Measurements from ENCODE around the gene SASS6.

DNA sequence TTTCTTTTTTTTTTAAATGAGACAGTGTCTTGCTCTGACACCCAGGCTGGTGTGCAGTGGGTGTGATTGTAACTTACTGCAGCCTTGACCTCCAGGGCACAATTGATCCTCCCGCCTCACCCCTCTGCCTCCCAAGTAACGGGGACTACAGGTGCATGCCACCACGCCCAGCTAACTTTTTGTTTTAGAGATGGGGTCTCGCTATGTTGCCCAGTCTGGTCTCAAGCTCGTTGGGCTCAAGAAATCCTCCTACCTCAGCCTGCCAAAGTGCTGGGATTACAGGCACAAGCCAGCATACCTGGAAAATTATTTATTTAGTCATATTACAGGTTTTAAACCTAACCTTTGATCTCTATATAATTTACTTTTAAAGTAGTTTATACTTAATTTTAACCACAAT lies 32.0 kb upstream of the SASS6 start:
- TF ChIP-seq CTCF (optimal IDR thresholded peaks at IDR 0.05 in 1 of 3, IDR thresholded peaks at IDR 0.05 in 1 of 3, conservative IDR thresholded peaks at IDR 0.05 in 1 of 3; ENCODE audit: extremely low read depth in 1 of 3, insufficient read depth in 2 of 3, low read length in 3 of 3) (no peak), EZH2 (IDR thresholded peaks at IDR 0.05; ENCODE audit: low read length) (no peak)

All from keratinocyte (primary cell).